Neural cell (in vitro differentiated cells): ENCODE data around the gene SLC10A1. TPM values are rescaled to one million over a fixed set of nuclear protein-coding genes. Genes with fewer than 3 reads are reported as not detected.

ENCODE experiments used
- H2AFZ ChIP-seq: fragments of 200-600, 300-800 bp; sonication (generic), shearing (Covaris generic); 2 replicates; pipeline ENCODE4 v1.6.0; 2014; ENCODE audit warnings: low read depth, mild to moderate bottlenecking, antibody characterized with exemption, low read length, moderate library complexity
- H3F3A ChIP-seq: fragments of 200-600 bp; shearing (Covaris generic); 2 replicates; pipeline ENCODE4 v1.6.1; 2016; ENCODE audit warnings: mild to moderate bottlenecking, moderate library complexity, mixed read lengths, antibody characterized with exemption, low read length; ENCODE audit not compliant: insufficient read depth, poor library complexity, severe bottlenecking
- H3K27ac ChIP-seq: fragments of 200-600, 300-800 bp; sonication (generic), shearing (Covaris generic); 2 replicates; pipeline ENCODE4 v1.5.1; 2014; ENCODE audit warnings: mild to moderate bottlenecking, low read length, moderate library complexity
- H3K27me3 ChIP-seq: fragments of 300-800, 200-600 bp; sonication (generic), shearing (Covaris generic); 2 replicates; pipeline ENCODE4 v1.6.0; 2014; ENCODE audit warnings: mild to moderate bottlenecking, low read depth, low read length, moderate library complexity; ENCODE audit not compliant: insufficient read depth
- H3K36me3 ChIP-seq: fragments of 300-800, 200-600 bp; sonication (generic), shearing (Covaris generic); 2 replicates; pipeline ENCODE4 v1.5.1; 2014; ENCODE audit warnings: mild to moderate bottlenecking, antibody characterized with exemption, low read length, moderate library complexity; ENCODE audit not compliant: insufficient read depth
- H3K4me2 ChIP-seq: fragments of 300-800, 200-600 bp; sonication (generic), shearing (Covaris generic); 2 replicates; pipeline ENCODE4 v1.6.0; 2014; ENCODE audit warnings: mild to moderate bottlenecking, low read length
- H3K4me3 ChIP-seq: fragments of 300-800, 200-600 bp; sonication (generic), shearing (Covaris generic); 2 replicates; pipeline ENCODE4 v1.5.1; 2014; ENCODE audit warnings: mild to moderate bottlenecking, low read length, moderate library complexity
- H3K79me2 ChIP-seq: fragments of 200-600 bp; shearing (Covaris generic); replicated peaks from 2 replicates; pipeline ENCODE4 v1.6.0; 2014; ENCODE audit warnings: mild to moderate bottlenecking, low read length, moderate library complexity; ENCODE audit not compliant: insufficient read depth
- H3K9ac ChIP-seq: fragments of 300-800, 200-600 bp; sonication (generic), shearing (Covaris generic); 2 replicates; pipeline ENCODE4 v1.6.1; 2016; ENCODE audit warnings: mild to moderate bottlenecking, low read length, mixed read lengths
- H3K9me2 ChIP-seq: fragments of 200-600 bp; shearing (Covaris generic); 2 replicates; pipeline ENCODE4 v1.6.1; 2016; ENCODE audit warnings: mild to moderate bottlenecking, low read length, mixed read lengths; ENCODE audit not compliant: insufficient read depth
- H3K9me3 ChIP-seq: fragments of 200-600, 300-800 bp; sonication (generic), shearing (Covaris generic); 2 replicates; pipeline ENCODE4 v1.6.1; 2016; ENCODE audit warnings: mild to moderate bottlenecking, mixed run types, low read length, moderate library complexity, mixed read lengths
- H4K20me1 ChIP-seq: fragments of 200-600 bp; shearing (Covaris generic); 2 replicates; pipeline ENCODE4 v1.6.1; 2016; ENCODE audit warnings: mild to moderate bottlenecking, mixed run types; ENCODE audit not compliant: insufficient read depth
- EP300 ChIP-seq: fragments of 450-650 bp; conservative IDR thresholded peaks from 2 replicates; pipeline ENCODE4 v1.6.1; 2014; ENCODE audit warnings: antibody characterized with exemption, mild to moderate bottlenecking, moderate library complexity; ENCODE audit not compliant: poor library complexity, severe bottlenecking
- EZH2 ChIP-seq: fragments of 200-600, 300-800 bp; shearing (Covaris generic), sonication (generic); IDR thresholded peaks from 2 replicates; pipeline ENCODE4 v1.6.1; 2014; ENCODE audit warnings: antibody characterized with exemption, low read length, borderline replicate concordance, mild to moderate bottlenecking; ENCODE audit not compliant: insufficient read depth, poor library complexity, severe bottlenecking
- MXI1 ChIP-seq: fragments of 450-650 bp; conservative IDR thresholded peaks from 2 replicates; pipeline ENCODE4 v1.6.1; 2014; ENCODE audit warnings: antibody characterized with exemption, mild to moderate bottlenecking; ENCODE audit not compliant: poor library complexity, severe bottlenecking
- POLR2AphosphoS5 ChIP-seq: IDR thresholded peaks from 2 replicates; pipeline ENCODE4 v1.6.1; 2012
- RAD21 ChIP-seq: fragments of 450-650 bp; conservative IDR thresholded peaks from 2 replicates; pipeline ENCODE4 v1.6.1; 2014; ENCODE audit warnings: antibody characterized with exemption, mild to moderate bottlenecking, moderate library complexity
- SMC3 ChIP-seq: fragments of 450-650 bp; conservative IDR thresholded peaks from 2 replicates; pipeline ENCODE4 v1.6.1; 2014; ENCODE audit warnings: antibody characterized with exemption, mild to moderate bottlenecking, moderate library complexity; ENCODE audit not compliant: poor library complexity
- TAF1 ChIP-seq: IDR thresholded peaks from 2 replicates; pipeline ENCODE4 v1.6.1; 2012; ENCODE audit warnings: low read depth
- polyA plus RNA-seq: library from polyadenylated mRNA; depleted of rRNA; stranded (reverse); fragments of >200 nt; gene quantifications from 2 replicates; pipeline ENCODE4 v1.2.3, GENCODE V29; 2014
- TF ChIP-seq, protein P1 (sequence below): fragments of 450-650 bp; IDR thresholded peaks from 2 replicates; pipeline ENCODE4 v1.5.1; 2014; ENCODE audit warnings: antibody characterized with exemption, mild to moderate bottlenecking, moderate library complexity; ENCODE audit not compliant: poor library complexity, severe bottlenecking
- TF ChIP-seq, protein P2 (sequence below): IDR thresholded peaks from 2 replicates; pipeline ENCODE4 v1.6.1; 2012; ENCODE audit warnings: borderline replicate concordance

SLC10A1 gene
- polyA plus RNA-seq, 1 donor from 2014 or later, result not detected

DNA sequence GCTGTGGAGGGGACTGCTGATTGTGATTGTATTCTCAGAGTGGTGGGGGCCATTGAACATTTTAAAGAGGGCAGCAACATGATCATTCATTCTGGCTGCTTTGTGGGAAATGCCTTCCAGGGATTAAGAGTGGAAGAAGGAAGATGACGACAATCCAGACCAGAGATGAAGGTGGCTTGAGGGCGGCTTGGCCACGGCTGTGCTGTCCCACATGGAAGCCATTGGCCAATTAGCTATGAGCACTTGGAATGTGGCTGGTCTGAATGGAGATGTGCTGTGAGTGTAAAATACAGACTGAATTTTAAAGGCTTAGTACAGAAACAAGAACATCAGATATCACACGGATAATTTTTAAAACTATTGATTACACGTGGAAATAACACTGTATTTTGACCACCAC lies 19.2 kb upstream of the SLC10A1 start:
- no peak overlapping the region for H2AFZ ChIP-seq
- no peaks in the 10 kb centered on the region for H4K20me1 ChIP-seq
- TF ChIP-seq TAF1 (no peak), SMC3 (no peak), POLR2AphosphoS5 (no peak), EZH2 (no peak), EP300 (no peak), MXI1 (no peak), RAD21 (no peak)
- TF ChIP-seq, protein P1, sequence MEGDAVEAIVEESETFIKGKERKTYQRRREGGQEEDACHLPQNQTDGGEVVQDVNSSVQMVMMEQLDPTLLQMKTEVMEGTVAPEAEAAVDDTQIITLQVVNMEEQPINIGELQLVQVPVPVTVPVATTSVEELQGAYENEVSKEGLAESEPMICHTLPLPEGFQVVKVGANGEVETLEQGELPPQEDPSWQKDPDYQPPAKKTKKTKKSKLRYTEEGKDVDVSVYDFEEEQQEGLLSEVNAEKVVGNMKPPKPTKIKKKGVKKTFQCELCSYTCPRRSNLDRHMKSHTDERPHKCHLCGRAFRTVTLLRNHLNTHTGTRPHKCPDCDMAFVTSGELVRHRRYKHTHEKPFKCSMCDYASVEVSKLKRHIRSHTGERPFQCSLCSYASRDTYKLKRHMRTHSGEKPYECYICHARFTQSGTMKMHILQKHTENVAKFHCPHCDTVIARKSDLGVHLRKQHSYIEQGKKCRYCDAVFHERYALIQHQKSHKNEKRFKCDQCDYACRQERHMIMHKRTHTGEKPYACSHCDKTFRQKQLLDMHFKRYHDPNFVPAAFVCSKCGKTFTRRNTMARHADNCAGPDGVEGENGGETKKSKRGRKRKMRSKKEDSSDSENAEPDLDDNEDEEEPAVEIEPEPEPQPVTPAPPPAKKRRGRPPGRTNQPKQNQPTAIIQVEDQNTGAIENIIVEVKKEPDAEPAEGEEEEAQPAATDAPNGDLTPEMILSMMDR, result no peak
- TF ChIP-seq, protein P2, sequence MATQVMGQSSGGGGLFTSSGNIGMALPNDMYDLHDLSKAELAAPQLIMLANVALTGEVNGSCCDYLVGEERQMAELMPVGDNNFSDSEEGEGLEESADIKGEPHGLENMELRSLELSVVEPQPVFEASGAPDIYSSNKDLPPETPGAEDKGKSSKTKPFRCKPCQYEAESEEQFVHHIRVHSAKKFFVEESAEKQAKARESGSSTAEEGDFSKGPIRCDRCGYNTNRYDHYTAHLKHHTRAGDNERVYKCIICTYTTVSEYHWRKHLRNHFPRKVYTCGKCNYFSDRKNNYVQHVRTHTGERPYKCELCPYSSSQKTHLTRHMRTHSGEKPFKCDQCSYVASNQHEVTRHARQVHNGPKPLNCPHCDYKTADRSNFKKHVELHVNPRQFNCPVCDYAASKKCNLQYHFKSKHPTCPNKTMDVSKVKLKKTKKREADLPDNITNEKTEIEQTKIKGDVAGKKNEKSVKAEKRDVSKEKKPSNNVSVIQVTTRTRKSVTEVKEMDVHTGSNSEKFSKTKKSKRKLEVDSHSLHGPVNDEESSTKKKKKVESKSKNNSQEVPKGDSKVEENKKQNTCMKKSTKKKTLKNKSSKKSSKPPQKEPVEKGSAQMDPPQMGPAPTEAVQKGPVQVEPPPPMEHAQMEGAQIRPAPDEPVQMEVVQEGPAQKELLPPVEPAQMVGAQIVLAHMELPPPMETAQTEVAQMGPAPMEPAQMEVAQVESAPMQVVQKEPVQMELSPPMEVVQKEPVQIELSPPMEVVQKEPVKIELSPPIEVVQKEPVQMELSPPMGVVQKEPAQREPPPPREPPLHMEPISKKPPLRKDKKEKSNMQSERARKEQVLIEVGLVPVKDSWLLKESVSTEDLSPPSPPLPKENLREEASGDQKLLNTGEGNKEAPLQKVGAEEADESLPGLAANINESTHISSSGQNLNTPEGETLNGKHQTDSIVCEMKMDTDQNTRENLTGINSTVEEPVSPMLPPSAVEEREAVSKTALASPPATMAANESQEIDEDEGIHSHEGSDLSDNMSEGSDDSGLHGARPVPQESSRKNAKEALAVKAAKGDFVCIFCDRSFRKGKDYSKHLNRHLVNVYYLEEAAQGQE, result no peak

DNA sequence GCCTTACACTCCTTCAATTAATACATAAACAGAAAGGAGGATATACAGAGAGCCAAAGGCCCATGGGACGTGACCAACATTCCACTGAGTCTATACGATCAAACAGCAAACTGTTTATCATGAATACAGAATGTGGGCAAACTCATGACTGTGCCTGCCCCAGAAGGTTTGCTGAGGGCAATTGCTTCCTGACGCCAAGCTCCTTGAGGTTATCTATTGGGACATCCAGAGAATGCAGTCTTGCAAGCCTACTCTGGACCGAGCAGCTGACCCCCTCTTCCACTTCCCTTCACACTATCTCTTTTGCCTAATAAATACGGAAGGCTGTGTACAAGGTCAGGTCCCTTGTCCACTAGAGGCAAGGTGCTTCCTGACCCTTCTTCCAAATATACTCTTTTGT lies 18.5 kb upstream of the SLC10A1 start:
- no peak overlapping the region for H3K4me3 ChIP-seq
- no peaks in the 10 kb centered on the region for H3K9me2 ChIP-seq
- no peak for TF ChIP-seq EP300
- no peak for TF ChIP-seq TAF1
- TF ChIP-seq POLR2AphosphoS5, result no peak
- TF ChIP-seq, protein P2, result no peak
- no peaks in the 10 kb centered on the region for H3F3A ChIP-seq
- no peak overlapping the region for H3K27ac ChIP-seq
- no peaks in the 10 kb centered on the region for H3K36me3 ChIP-seq
- H3K27me3 ChIP-seq, result no peaks in the 10 kb centered on the region
- H3K9me3 ChIP-seq, result no peaks in the 10 kb centered on the region
- no peak overlapping the region for H3K9ac ChIP-seq
- no peak overlapping the region for H3K4me2 ChIP-seq
- H3K79me2 ChIP-seq, result no peaks in the 10 kb centered on the region
- no peak overlapping the region for H2AFZ ChIP-seq
- no peaks in the 10 kb centered on the region for H4K20me1 ChIP-seq

More for the DNA sequence above, 19.2 kb upstream of the SLC10A1 start:
- H3K9me2 ChIP-seq, result no peaks in the 10 kb centered on the region
- H3K36me3 ChIP-seq, result no peaks in the 10 kb centered on the region
- H3K79me2 ChIP-seq, result no peaks in the 10 kb centered on the region
- H3K27ac ChIP-seq, result no peak overlapping the region
- no peak overlapping the region for H3K4me2 ChIP-seq
- H3K9me3 ChIP-seq, result no peaks in the 10 kb centered on the region
- no peaks in the 10 kb centered on the region for H3K27me3 ChIP-seq
- H3K9ac ChIP-seq, result no peak overlapping the region
- H3F3A ChIP-seq, result no peaks in the 10 kb centered on the region
- H3K4me3 ChIP-seq, result no peak overlapping the region
